Right forelimb (tissue), 1 donor: Measurements from ENCODE around the gene ESF1.
"Not testable (repeated sequence)": the region's sequence is repeated elsewhere in the genome, so short reads cannot be mapped to it uniquely, and the experiment has no call there.

Source experiments
- DNase-seq: peaks from one replicate; pipeline ENCODE4 v3.0.0-alpha.2; 2018

The ESF1 gene

GRCh38 chr20:13786143-13786828, 1.6 kb upstream of the ESF1 start:
- no peak for DNase-seq

GRCh38 chr20:13784271-13784892, 337 bp downstream of the ESF1 start:
- DNase-seq: no peak

GRCh38 chr20:13783528-13783927, 1.2 kb downstream of the ESF1 start:
- DNase-seq: no peak

- no peak for DNase-seq
Measured at GRCh38 chr20:13778827-13779226, 5.9 kb downstream of the ESF1 start.

DNA sequence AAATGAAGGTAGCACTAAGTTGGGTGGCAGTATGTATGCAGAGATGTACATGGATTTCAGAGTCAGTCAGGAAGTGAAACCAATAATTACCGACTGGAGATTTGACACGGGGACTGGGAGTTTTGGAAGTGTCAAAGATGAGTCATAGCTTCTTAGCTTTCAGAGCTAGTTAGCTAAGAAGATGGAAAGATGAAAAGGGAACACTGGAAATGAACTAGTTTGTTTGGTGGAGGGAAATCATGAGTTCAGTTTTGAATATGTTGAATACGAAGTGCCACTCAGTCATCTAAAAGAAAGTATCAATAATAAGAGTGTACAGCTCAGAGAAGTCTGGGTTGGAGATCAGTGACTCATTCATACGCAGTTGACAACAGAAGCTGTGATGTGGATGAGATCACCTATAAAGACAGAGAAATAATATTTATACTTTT, 7.5 kb downstream of the ESF1 start:
- no peak for DNase-seq

DNA sequence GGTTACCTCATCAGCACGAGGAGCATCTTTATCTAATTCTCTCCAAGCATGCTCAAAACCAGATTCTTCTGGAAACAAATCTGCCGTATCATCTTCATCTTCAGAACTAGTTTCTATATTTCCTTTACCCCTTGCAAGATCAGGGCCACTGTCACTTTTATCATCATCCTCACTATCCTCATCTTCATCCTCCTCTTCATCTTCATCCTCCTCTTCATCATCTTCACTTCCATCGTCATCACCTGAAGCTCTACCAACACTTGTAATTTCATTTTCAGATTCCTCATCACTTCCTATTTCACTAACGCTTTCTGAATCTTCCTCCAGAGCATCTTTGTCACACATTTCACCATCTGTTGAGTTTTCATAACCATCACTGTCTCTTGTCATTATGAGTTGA, 8.9 kb downstream of the ESF1 start:
- DNase-seq: no peak

- no peak for DNase-seq
Measured at GRCh38 chr20:13772529-13772928, 12.2 kb downstream of the ESF1 start.

DNA sequence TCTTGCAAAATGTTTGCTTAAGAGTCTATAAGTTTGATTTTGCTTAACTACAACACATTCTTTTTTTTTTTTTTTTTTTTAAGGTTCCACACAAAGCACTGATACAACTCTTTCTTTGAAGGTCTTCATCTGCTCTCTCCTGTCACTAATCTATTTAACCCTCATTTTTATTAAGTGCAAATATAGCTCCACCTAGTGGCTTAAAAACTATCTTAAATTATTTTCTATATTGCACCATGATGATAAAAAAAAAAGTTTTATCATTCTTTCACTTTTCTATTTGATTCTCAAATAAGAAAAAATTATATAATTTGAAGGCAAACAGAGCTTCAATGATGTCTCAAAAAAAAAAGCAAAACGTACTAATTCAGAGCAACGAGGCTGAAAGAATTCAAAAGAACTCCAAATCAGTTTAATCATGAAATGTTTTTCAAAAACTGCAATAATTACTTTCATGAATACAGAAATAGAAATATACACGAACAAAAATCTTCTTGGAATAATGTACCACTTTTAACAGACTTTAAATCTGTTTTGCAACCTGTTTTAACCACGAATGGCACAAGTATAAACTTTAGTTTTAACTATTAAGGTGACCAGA, 12.8 kb downstream of the ESF1 start:
- DNase-seq: no peak

GRCh38 chr20:13770141-13770540, 14.6 kb downstream of the ESF1 start:
- DNase-seq: no peak

- DNase-seq: no peak
Measured at GRCh38 chr20:13765868-13766416, 18.8 kb downstream of the ESF1 start.

- no peak for DNase-seq
Measured at GRCh38 chr20:13765299-13765698, 19.4 kb downstream of the ESF1 start.

- not testable (repeated sequence) for DNase-seq
Measured at GRCh38 chr20:13760451-13760946, 24.2 kb downstream of the ESF1 start.

- DNase-seq: no peak
Measured at GRCh38 chr20:13758884-13759283, 25.8 kb downstream of the ESF1 start.

DNA sequence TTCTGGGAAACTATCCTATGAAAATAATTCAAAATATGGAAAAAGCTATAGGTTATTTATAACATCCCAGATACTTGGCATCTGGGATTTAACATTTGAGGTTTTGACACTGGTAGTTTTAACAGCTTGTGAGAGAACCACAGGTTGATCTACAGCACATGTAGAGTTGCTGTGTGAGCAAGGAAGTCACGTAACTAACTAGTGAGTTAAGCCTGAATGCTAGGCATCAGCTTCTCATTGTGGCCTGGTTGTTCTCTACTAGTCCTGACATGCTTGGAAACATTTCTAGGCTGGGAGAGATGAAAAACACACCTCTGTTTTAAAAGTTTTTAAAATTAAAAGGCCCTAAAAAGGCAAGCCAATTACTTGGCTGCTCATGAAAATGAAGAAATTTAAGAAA, 28.2 kb downstream of the ESF1 start:
- DNase-seq: no peak

DNA sequence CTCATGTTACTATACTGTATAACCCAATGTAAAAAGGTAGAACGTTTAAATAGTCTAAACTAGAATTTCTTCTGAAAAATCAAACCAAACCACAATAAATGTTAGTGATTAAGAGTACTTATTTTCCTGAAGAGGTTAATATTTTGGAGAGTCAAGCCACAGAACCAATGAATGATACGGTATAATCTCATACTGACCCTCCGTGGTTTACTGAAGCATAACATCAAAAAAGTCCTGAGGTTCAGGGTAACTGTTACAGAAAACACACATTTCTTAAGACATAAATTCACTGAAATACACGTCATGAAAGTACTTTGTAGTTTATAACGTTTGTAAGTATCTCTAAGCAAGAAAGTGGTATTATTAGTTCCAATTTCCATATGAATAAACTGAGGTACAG, 28.9 kb downstream of the ESF1 start:
- no peak for DNase-seq

DNA sequence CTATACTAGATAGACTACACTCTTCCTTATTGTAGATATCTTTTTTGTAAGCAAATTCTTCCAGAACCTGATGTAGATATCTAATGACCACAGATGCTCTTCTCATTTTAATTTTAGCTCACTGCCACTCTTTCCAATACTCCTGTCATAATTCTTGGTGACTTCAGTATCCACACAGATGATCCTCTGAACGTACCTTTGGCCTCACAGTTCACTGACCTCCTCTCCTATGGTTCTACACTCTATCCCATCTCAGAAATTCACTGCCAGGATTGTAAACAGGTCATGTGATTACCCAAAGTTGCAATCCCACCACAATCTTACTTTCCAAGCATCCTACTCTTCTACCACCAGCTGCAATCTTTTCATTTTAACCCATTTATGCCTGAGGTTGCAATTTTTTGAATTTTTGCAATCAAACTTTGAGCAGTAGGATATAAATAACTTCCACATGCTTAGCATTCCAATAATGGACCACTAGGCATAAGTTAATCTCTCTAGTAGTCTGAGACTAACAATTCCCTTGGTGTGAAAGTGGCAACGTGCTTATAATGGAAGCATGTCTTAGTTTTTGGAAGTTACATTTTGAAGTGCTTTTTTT, 31.2 kb downstream of the ESF1 start:
- no peak for DNase-seq

DNA sequence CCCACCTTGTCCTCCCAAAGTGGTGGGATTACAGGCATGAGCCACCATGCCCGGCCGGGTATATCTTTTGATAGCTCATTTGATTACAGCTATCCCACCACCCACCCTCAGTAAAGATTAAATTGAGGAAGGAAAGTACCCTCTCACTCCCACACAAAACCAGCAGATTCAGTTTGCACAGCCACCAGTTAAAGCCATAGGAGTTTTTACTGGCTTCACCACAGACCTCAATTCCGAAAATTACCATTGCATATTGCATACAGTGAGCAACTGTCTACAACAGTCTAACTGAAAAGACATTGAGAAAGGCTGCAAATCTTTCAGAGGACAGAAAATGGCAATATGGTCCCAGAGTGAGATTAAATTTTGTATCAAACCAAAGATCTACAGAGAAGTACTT, 34.9 kb downstream of the ESF1 start:
- DNase-seq: no peak

DNA sequence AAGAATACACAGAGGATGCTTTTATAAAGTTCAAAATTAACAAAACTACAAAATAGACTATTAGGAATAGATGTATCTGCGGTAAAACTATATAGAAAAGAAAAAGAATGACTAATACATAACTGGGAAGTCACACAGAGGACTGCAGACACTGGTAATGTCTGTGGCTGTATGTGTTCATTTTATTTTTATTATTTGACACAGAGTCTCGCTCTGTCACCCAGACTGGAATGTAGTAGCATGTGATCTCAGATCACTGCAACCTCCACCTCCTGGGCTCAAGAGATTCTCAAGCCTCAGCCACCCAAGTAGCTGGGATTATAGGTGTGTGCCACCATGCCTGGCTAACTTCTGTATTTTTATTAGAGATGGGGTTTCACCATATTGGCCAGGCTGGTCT, 38.9 kb downstream of the ESF1 start:
- DNase-seq: no peak

DNA sequence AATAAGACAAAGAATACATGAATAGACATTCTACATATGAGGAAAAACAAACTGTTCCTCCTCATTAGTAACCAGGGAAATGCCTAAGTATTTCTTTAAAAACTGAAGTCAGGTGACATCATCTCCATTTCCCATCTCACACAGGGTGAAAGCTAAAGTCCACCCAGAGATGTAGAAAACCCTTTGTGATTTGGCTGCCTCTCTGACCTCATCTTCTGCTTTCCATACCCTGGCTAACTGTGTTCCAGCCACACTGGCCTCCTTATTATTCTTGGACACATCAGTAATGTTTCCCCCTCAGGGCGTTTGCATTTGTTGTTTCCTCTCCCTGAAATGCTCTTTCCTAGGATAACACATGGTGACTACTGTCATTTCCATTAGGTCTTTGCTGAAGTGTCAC, 40.4 kb downstream of the ESF1 start:
- DNase-seq: no peak

GRCh38 chr20:13741879-13742278, 42.8 kb downstream of the ESF1 start:
- DNase-seq: no peak

DNA sequence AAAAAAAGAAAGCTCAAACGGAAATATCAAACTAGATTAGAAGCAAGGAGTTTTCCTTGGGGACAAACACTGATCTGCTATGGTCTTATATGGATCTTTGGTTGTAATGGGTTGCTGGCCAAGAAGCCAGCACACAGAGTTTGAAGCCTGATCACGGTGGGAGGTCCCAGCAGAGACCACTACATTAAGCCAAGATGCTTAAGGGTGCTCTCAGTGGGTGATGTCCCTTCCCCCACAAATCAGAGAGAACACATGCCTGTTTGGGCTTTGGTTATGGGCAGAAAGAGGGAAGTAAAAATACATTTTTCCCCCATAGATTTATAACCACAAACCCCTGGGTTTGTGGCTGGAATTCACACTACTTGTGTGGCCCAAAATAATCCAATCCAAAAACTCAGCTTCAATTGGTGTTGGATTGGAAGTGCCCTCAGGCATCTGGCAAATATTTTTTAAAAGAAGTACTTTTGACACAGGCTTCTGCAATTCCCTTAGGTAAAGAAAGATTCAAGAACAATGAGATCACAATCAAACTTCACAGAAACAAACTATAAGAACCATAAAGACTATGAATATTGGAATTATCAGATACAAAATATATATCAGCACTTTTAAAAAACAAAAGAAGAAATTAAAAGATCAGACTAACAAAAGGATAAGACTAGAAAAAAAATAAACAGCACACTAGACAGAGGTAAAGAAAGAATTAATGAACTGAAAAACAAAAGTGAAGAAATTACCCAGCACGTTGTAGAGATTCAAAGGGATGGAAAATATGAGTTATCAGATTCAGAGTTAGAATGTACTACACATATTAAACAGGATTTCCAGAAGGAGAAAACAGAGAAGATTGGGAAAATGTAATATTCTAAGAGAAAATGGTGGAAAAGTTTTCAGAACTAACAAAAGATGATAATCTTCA, 44.7 kb downstream of the ESF1 start:
- DNase-seq: no peak

- not testable (repeated sequence) for DNase-seq
Measured at GRCh38 chr20:13738187-13738586, 46.5 kb downstream of the ESF1 start.
